HEK293 (cell line): Measurements from ENCODE around the gene RPS27.
A peak's percentile ranks its signal among the peaks of the same experiment; 100 is the strongest.

Experiments used
- GLI4 ChIP-seq: fragments of 450-650 bp; formaldehyde crosslinking; IDR thresholded peaks from 2 replicates; pipeline ENCODE4 v1.5.1; 2016; ENCODE audit warnings: missing biosample characterization, missing genetic modification characterization
- GLIS1 ChIP-seq: fragments of 450-650 bp; formaldehyde crosslinking; IDR thresholded peaks from 2 replicates; pipeline ENCODE4 v1.5.1; 2016; ENCODE audit warnings: missing biosample characterization, missing genetic modification characterization
- GLIS2 ChIP-seq: fragments of 450-650 bp; formaldehyde crosslinking; IDR thresholded peaks from 2 replicates; pipeline ENCODE4 v1.5.1; 2016; ENCODE audit warnings: missing biosample characterization, missing genetic modification characterization
- MZF1 ChIP-seq: fragments of 450-650 bp; formaldehyde crosslinking; IDR thresholded peaks from 2 replicates; pipeline ENCODE4 v1.5.1; 2017; ENCODE audit warnings: missing biosample characterization, missing genetic modification characterization, borderline replicate concordance
- PRDM1 ChIP-seq: fragments of 450-650 bp; formaldehyde crosslinking; IDR thresholded peaks from 2 replicates; pipeline ENCODE4; 2016; ENCODE audit warnings: missing biosample characterization, missing genetic modification characterization
- RBAK ChIP-seq: fragments of 450-650 bp; formaldehyde crosslinking; IDR thresholded peaks from 2 replicates; pipeline ENCODE4 v1.5.1; 2016; ENCODE audit warnings: missing biosample characterization, missing genetic modification characterization
- SP3 ChIP-seq: fragments of 450-650 bp; formaldehyde crosslinking; IDR thresholded peaks from 2 replicates; pipeline ENCODE4 v1.5.1; 2016; ENCODE audit warnings: missing biosample characterization, missing genetic modification characterization
- TCF7L2 ChIP-seq: IDR thresholded peaks from 2 replicates; pipeline ENCODE4 v1.6.1; 2011; ENCODE audit warnings: low read depth, mild to moderate bottlenecking, inconsistent platforms, low read length, moderate library complexity, borderline replicate concordance
- ZBTB17 ChIP-seq: fragments of 450-650 bp; formaldehyde crosslinking; IDR thresholded peaks from 2 replicates; pipeline ENCODE4 v1.5.1; 2016; ENCODE audit warnings: missing biosample characterization, missing genetic modification characterization
- ZBTB7A ChIP-seq: fragments of 450-650 bp; formaldehyde crosslinking; IDR thresholded peaks from 2 replicates; pipeline ENCODE4 v1.5.1; 2016; ENCODE audit warnings: low read depth, missing biosample characterization, missing genetic modification characterization
- ZEB2 ChIP-seq: fragments of 450-650 bp; formaldehyde crosslinking; IDR thresholded peaks from 2 replicates; pipeline ENCODE4 v1.5.1; 2016; ENCODE audit warnings: missing biosample characterization, missing genetic modification characterization
- ZNF114 ChIP-seq: fragments of 450-650 bp; formaldehyde crosslinking; IDR thresholded peaks from 2 replicates; pipeline ENCODE4 v1.5.0; 2017; ENCODE audit warnings: missing biosample characterization, missing genetic modification characterization
- ZNF18 ChIP-seq: fragments of 450-650 bp; formaldehyde crosslinking; IDR thresholded peaks from 2 replicates; pipeline ENCODE4 v1.5.1; 2016; ENCODE audit warnings: missing biosample characterization, missing genetic modification characterization
- ZNF324 ChIP-seq: fragments of 450-650 bp; formaldehyde crosslinking; IDR thresholded peaks from 2 replicates; pipeline ENCODE4 v1.5.1; 2016; ENCODE audit warnings: missing biosample characterization, missing genetic modification characterization
- ZNF350 ChIP-seq: fragments of 450-650 bp; formaldehyde crosslinking; IDR thresholded peaks from 2 replicates; pipeline ENCODE4 v1.5.0; 2017; ENCODE audit warnings: missing biosample characterization, mild to moderate bottlenecking, missing genetic modification characterization
- ZNF37A ChIP-seq: fragments of 450-650 bp; IDR thresholded peaks from 2 replicates; pipeline ENCODE4 v1.5.1; 2018; ENCODE audit warnings: missing biosample characterization, missing genetic modification characterization
- ZNF433 ChIP-seq: fragments of 450-650 bp; formaldehyde crosslinking; IDR thresholded peaks from 2 replicates; pipeline ENCODE4 v1.5.1; 2016; ENCODE audit warnings: missing biosample characterization, missing genetic modification characterization, low read depth
- ZNF48 ChIP-seq: fragments of 450-650 bp; formaldehyde crosslinking; IDR thresholded peaks from 2 replicates; pipeline ENCODE4 v1.5.1; 2016; ENCODE audit warnings: missing biosample characterization, missing genetic modification characterization
- ZNF558 ChIP-seq: fragments of 450-650 bp; formaldehyde crosslinking; IDR thresholded peaks from 2 replicates; pipeline ENCODE4 v1.5.1; 2016; ENCODE audit warnings: missing biosample characterization, missing genetic modification characterization
- ZNF560 ChIP-seq: fragments of 450-650 bp; formaldehyde crosslinking; IDR thresholded peaks from 2 replicates; pipeline ENCODE4 v1.5.1; 2017; ENCODE audit warnings: missing biosample characterization, missing genetic modification characterization, borderline replicate concordance
- ZNF600 ChIP-seq: fragments of 450-650 bp; formaldehyde crosslinking; IDR thresholded peaks from 2 replicates; pipeline ENCODE4 v1.5.1; 2016; ENCODE audit warnings: missing biosample characterization, missing genetic modification characterization
- ZNF624 ChIP-seq: fragments of 450-650 bp; formaldehyde crosslinking; IDR thresholded peaks from 2 replicates; pipeline ENCODE4 v1.5.1; 2017; ENCODE audit warnings: missing biosample characterization, missing genetic modification characterization
- ZNF654 ChIP-seq: fragments of 450-650 bp; formaldehyde crosslinking; IDR thresholded peaks from 2 replicates; pipeline ENCODE4 v1.5.1; 2016; ENCODE audit warnings: low read depth, missing biosample characterization, missing genetic modification characterization
- ZNF692 ChIP-seq: fragments of 450-650 bp; formaldehyde crosslinking; IDR thresholded peaks from 2 replicates; pipeline ENCODE4 v1.5.1; 2016; ENCODE audit warnings: missing biosample characterization, missing genetic modification characterization
- ZNF777 ChIP-seq: fragments of 450-650 bp; formaldehyde crosslinking; IDR thresholded peaks from 2 replicates; pipeline ENCODE4 v1.5.1; 2017; ENCODE audit warnings: missing biosample characterization, missing genetic modification characterization, borderline replicate concordance
- ZNF792 ChIP-seq: fragments of 450-650 bp; formaldehyde crosslinking; IDR thresholded peaks from 2 replicates; pipeline ENCODE4 v1.5.1; 2016; ENCODE audit warnings: missing biosample characterization, missing genetic modification characterization
- TF ChIP-seq, protein P1 (sequence below): fragments of 450-650 bp; formaldehyde crosslinking; IDR thresholded peaks from 2 replicates; pipeline ENCODE4 v1.5.1; 2016; ENCODE audit warnings: missing biosample characterization, missing genetic modification characterization
- TF ChIP-seq, protein P2 (sequence below): fragments of 450-650 bp; formaldehyde crosslinking; IDR thresholded peaks from 2 replicates; pipeline ENCODE4 v1.5.1; 2016; ENCODE audit warnings: missing biosample characterization, missing genetic modification characterization, low read depth
- TF ChIP-seq, protein P3 (sequence below): fragments of 450-650 bp; formaldehyde crosslinking; IDR thresholded peaks from 2 replicates; pipeline ENCODE4 v1.5.1; 2017; ENCODE audit warnings: missing biosample characterization, missing genetic modification characterization
- TF ChIP-seq, protein P4 (sequence below): fragments of 450-650 bp; formaldehyde crosslinking; IDR thresholded peaks from 2 replicates; pipeline ENCODE4 v1.5.1; 2016; ENCODE audit warnings: missing biosample characterization, missing genetic modification characterization

RPS27 gene

DNA sequence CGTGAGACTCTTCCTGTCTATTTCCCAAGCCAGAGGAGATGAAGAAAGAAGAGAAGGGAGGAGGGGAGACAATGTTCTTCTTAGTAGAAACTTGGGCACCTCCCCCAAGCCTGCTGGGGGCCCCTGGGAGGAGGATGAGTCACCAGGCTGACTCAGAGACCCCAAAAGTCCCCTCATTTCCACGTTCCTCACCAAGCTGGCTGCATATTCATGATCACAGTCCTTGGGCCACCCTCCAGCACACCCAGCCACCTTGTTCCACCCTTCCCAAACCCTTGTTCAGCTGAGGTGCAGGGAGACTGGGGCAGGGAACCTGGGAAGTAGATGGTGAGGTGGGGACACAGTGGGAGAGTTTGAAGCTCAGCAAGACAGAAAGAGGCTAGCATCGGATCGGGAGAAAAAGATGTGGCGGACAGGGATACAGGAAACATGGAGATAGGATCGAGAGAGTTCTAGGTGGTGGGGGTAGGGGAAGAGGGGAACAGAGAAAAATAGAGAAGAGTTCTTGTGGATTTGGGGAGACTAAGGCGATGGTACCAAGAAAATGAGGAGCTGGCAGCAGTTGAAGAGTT lies 5.1 kb upstream of the RPS27 start (continued):
- peak; percentile 37; the same call in 1 of the 2 replicates for TF ChIP-seq ZNF692 (tag by site-specific recombination)
- TF ChIP-seq ZNF37A, result no peak
- peak; percentile 83 for TF ChIP-seq GLIS2 (tag by site-specific recombination)
- TF ChIP-seq RBAK (tag by site-specific recombination), result no peak
- TF ChIP-seq ZBTB7A (tag by site-specific recombination), result no peak
- no peak for TF ChIP-seq MZF1
- no peak for TF ChIP-seq TCF7L2
- no peak for TF ChIP-seq SP3
- no peak for TF ChIP-seq ZNF324 (tag by site-specific recombination)
- TF ChIP-seq ZNF600 (tag by site-specific recombination), result peak; percentile 42; the same call in 1 of the 2 replicates
- no peak for TF ChIP-seq GLI4
- TF ChIP-seq, protein P1, sequence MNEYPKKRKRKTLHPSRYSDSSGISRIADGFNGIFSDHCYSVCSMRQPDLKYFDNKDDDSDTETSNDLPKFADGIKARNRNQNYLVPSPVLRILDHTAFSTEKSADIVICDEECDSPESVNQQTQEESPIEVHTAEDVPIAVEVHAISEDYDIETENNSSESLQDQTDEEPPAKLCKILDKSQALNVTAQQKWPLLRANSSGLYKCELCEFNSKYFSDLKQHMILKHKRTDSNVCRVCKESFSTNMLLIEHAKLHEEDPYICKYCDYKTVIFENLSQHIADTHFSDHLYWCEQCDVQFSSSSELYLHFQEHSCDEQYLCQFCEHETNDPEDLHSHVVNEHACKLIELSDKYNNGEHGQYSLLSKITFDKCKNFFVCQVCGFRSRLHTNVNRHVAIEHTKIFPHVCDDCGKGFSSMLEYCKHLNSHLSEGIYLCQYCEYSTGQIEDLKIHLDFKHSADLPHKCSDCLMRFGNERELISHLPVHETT, result no peak
- no peak for TF ChIP-seq ZNF433 (tag by site-specific recombination)
- TF ChIP-seq, protein P2, sequence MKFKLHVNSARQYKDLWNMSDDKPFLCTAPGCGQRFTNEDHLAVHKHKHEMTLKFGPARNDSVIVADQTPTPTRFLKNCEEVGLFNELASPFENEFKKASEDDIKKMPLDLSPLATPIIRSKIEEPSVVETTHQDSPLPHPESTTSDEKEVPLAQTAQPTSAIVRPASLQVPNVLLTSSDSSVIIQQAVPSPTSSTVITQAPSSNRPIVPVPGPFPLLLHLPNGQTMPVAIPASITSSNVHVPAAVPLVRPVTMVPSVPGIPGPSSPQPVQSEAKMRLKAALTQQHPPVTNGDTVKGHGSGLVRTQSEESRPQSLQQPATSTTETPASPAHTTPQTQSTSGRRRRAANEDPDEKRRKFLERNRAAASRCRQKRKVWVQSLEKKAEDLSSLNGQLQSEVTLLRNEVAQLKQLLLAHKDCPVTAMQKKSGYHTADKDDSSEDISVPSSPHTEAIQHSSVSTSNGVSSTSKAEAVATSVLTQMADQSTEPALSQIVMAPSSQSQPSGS (tag by site-specific recombination), result no peak
- TF ChIP-seq ZEB2 (tag by site-specific recombination), result 0 out of 2 replicates have a peak, but pooled peaks have one; percentile 9
- TF ChIP-seq ZNF777 (tag by site-specific recombination), result no peak
- no peak for TF ChIP-seq ZNF654 (tag by site-specific recombination)
- peak; percentile 22; the same call in 1 of the 2 replicates for TF ChIP-seq ZBTB17
- no peak for TF ChIP-seq ZNF624 (tag by site-specific recombination)
- TF ChIP-seq ZNF48 (tag by site-specific recombination), result no peak
- TF ChIP-seq GLIS1, result peak; percentile 82
- TF ChIP-seq, protein P3, sequence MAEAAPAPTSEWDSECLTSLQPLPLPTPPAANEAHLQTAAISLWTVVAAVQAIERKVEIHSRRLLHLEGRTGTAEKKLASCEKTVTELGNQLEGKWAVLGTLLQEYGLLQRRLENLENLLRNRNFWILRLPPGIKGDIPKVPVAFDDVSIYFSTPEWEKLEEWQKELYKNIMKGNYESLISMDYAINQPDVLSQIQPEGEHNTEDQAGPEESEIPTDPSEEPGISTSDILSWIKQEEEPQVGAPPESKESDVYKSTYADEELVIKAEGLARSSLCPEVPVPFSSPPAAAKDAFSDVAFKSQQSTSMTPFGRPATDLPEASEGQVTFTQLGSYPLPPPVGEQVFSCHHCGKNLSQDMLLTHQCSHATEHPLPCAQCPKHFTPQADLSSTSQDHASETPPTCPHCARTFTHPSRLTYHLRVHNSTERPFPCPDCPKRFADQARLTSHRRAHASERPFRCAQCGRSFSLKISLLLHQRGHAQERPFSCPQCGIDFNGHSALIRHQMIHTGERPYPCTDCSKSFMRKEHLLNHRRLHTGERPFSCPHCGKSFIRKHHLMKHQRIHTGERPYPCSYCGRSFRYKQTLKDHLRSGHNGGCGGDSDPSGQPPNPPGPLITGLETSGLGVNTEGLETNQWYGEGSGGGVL (tag by site-specific recombination), result peak; percentile 35
- TF ChIP-seq ZNF558, result no peak
- TF ChIP-seq ZNF560, result no peak
- no peak; the same call in 1 of the 2 replicates for TF ChIP-seq PRDM1 (tag by site-specific recombination)
- TF ChIP-seq, protein P4, sequence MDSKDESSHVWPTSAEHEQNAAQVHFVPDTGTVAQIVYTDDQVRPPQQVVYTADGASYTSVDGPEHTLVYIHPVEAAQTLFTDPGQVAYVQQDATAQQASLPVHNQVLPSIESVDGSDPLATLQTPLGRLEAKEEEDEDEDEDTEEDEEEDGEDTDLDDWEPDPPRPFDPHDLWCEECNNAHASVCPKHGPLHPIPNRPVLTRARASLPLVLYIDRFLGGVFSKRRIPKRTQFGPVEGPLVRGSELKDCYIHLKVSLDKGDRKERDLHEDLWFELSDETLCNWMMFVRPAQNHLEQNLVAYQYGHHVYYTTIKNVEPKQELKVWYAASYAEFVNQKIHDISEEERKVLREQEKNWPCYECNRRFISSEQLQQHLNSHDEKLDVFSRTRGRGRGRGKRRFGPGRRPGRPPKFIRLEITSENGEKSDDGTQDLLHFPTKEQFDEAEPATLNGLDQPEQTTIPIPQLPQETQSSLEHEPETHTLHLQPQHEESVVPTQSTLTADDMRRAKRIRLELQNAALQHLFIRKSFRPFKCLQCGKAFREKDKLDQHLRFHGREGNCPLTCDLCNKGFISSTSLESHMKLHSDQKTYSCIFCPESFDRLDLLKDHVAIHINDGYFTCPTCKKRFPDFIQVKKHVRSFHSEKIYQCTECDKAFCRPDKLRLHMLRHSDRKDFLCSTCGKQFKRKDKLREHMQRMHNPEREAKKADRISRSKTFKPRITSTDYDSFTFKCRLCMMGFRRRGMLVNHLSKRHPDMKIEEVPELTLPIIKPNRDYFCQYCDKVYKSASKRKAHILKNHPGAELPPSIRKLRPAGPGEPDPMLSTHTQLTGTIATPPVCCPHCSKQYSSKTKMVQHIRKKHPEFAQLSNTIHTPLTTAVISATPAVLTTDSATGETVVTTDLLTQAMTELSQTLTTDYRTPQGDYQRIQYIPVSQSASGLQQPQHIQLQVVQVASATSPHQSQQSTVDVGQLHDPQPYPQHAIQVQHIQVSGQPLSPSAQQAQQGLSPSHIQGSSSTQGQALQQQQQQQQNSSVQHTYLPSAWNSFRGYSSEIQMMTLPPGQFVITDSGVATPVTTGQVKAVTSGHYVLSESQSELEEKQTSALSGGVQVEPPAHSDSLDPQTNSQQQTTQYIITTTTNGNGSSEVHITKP (tag by site-specific recombination), result peak; percentile 36; the same call in 1 of the 2 replicates
- no peak for TF ChIP-seq ZNF792 (tag by site-specific recombination)
- TF ChIP-seq ZNF114 (tag by site-specific recombination), result no peak
- no peak for TF ChIP-seq ZNF350 (tag by site-specific recombination)
- no peak for TF ChIP-seq ZNF18 (tag by site-specific recombination)
